ENCODE measurements around the gene HEXIM1.

Gene HEXIM1

GRCh38 chr17:45103269-45103795, 44.9 kb upstream of the HEXIM1 start:
- no peak overlapping the region for H3K4me3 ChIP-seq (ENCODE audit: low read depth, low read length)
- DNase-seq = no peak
- no peaks in the 10 kb centered on the region for H3K27me3 ChIP-seq (replicated peaks)
- in situ Hi-C loops (cut with HindIII; ENCODE audit: low pct_ligation_motif_present, low sequenced_read_pairs) = no loop called here
- no peak overlapping the region for H3K27ac ChIP-seq
- no peak for TF ChIP-seq CTCF (IDR thresholded peaks at IDR 0.05; ENCODE audit: low read depth, low read length, missing control alignments)
- peaks cover 83% of the 10 kb centered on the region for H3K36me3 ChIP-seq (replicated peaks)

- in situ Hi-C loops (cut with HindIII; ENCODE audit: low pct_ligation_motif_present, low sequenced_read_pairs) = no loop called here
- peaks cover 80% of the 10 kb centered on the region for H3K36me3 ChIP-seq (replicated peaks)
- TF ChIP-seq CTCF (IDR thresholded peaks at IDR 0.05; ENCODE audit: low read depth, low read length, missing control alignments) = no peak
These were observed 44.2 kb upstream of the HEXIM1 start for GRCh38 chr17:45104029-45104428.

GRCh38 chr17:45104497-45104896, 43.8 kb upstream of the HEXIM1 start:
- in situ Hi-C loops (cut with HindIII; ENCODE audit: low pct_ligation_motif_present, low sequenced_read_pairs) = no loop called here
- TF ChIP-seq CTCF (IDR thresholded peaks at IDR 0.05; ENCODE audit: low read depth, low read length, missing control alignments) = no peak
- Histone ChIP-seq H3K27me3 (replicated peaks) (no peaks in the 10 kb centered on the region), H3K36me3 (replicated peaks) (peaks cover 80% of the 10 kb centered on the region), H3K4me3 (ENCODE audit: low read depth, low read length) (no peak overlapping the region), H3K27ac (no peak overlapping the region)
- DNase-seq = no peak

More at GRCh38 chr17:45104029-45104428, 44.2 kb upstream of the HEXIM1 start:
- H3K27ac ChIP-seq = no peak overlapping the region
- DNase-seq = no peak
- H3K27me3 ChIP-seq (replicated peaks) = no peaks in the 10 kb centered on the region
- H3K4me3 ChIP-seq (ENCODE audit: low read depth, low read length) = no peak overlapping the region

GRCh38 chr17:45104907-45105624, 43.2 kb upstream of the HEXIM1 start:
- DNase-seq = no peak
- Histone ChIP-seq H3K27ac (no peak overlapping the region), H3K4me3 (ENCODE audit: low read depth, low read length) (no peak overlapping the region), H3K36me3 (replicated peaks) (peaks cover 75% of the 10 kb centered on the region), H3K27me3 (replicated peaks) (no peaks in the 10 kb centered on the region)
- in situ Hi-C loops (cut with HindIII; ENCODE audit: low pct_ligation_motif_present, low sequenced_read_pairs) = no loop called here
- peak; percentile 21 for TF ChIP-seq CTCF (IDR thresholded peaks at IDR 0.05; ENCODE audit: low read depth, low read length, missing control alignments)

GRCh38 chr17:45106096-45106495, 42.2 kb upstream of the HEXIM1 start:
- peaks cover 70% of the 10 kb centered on the region for H3K36me3 ChIP-seq (replicated peaks)
- H3K27ac ChIP-seq = no peak overlapping the region
- no peak overlapping the region for H3K4me3 ChIP-seq (ENCODE audit: low read depth, low read length)
- in situ Hi-C loops (cut with HindIII; ENCODE audit: low pct_ligation_motif_present, low sequenced_read_pairs) = no loop called here
- DNase-seq = no peak
- no peak for TF ChIP-seq CTCF (IDR thresholded peaks at IDR 0.05; ENCODE audit: low read depth, low read length, missing control alignments)
- H3K27me3 ChIP-seq (replicated peaks) = no peaks in the 10 kb centered on the region
